ENCODE measurements around the gene ARHGEF28. TPM values are rescaled to one million over a fixed set of nuclear protein-coding genes. Genes with fewer than 3 reads are reported as not detected.

The ARHGEF28 gene
- total and polyA plus RNA-seq, 9 of the 15 experiments (the other 6 are each of a cell fraction or from before 2014, with no cell fraction given), result 0.27 TPM; not detected in 8

DNA sequence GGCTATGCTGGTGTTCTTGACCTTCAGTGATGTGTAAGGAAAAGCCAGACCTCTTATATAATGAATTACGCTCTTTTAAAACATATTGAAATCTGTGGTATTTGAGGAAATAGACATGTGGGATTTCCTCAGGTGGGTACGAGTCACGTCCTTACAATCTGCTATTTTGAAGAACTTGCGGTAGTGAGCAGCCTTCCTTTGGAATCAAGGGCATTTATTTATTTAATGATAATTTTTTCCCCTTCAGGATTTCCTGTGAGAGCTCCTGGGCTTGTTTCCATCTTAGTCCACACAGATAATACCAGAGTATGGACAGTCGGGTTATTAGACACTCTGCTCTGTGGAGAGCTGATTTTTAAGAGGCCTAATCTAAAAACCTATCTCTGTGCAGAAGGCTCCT is 167.9 kb downstream of the ARHGEF28 start (continued):
- no peak for TF ChIP-seq POU5F1 (IDR thresholded peaks at IDR 0.05; ENCODE audit: borderline replicate concordance, low read depth, low read length, partially characterized antibody)
- TF ChIP-seq OTX1 (CRISPR knock-in tag; IDR thresholded peaks at IDR 0.05), result no peak
- TF ChIP-seq EP300 (IDR thresholded peaks at IDR 0.05; ENCODE audit: low read length), result no peak
- TF ChIP-seq, protein P1, sequence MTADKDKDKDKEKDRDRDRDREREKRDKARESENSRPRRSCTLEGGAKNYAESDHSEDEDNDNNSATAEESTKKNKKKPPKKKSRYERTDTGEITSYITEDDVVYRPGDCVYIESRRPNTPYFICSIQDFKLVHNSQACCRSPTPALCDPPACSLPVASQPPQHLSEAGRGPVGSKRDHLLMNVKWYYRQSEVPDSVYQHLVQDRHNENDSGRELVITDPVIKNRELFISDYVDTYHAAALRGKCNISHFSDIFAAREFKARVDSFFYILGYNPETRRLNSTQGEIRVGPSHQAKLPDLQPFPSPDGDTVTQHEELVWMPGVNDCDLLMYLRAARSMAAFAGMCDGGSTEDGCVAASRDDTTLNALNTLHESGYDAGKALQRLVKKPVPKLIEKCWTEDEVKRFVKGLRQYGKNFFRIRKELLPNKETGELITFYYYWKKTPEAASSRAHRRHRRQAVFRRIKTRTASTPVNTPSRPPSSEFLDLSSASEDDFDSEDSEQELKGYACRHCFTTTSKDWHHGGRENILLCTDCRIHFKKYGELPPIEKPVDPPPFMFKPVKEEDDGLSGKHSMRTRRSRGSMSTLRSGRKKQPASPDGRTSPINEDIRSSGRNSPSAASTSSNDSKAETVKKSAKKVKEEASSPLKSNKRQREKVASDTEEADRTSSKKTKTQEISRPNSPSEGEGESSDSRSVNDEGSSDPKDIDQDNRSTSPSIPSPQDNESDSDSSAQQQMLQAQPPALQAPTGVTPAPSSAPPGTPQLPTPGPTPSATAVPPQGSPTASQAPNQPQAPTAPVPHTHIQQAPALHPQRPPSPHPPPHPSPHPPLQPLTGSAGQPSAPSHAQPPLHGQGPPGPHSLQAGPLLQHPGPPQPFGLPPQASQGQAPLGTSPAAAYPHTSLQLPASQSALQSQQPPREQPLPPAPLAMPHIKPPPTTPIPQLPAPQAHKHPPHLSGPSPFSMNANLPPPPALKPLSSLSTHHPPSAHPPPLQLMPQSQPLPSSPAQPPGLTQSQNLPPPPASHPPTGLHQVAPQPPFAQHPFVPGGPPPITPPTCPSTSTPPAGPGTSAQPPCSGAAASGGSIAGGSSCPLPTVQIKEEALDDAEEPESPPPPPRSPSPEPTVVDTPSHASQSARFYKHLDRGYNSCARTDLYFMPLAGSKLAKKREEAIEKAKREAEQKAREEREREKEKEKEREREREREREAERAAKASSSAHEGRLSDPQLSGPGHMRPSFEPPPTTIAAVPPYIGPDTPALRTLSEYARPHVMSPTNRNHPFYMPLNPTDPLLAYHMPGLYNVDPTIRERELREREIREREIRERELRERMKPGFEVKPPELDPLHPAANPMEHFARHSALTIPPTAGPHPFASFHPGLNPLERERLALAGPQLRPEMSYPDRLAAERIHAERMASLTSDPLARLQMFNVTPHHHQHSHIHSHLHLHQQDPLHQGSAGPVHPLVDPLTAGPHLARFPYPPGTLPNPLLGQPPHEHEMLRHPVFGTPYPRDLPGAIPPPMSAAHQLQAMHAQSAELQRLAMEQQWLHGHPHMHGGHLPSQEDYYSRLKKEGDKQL (CRISPR knock-in tag; IDR thresholded peaks at IDR 0.05; ENCODE audit: borderline replicate concordance), result no peak
- TF ChIP-seq ZNF696 (CRISPR knock-in tag; conservative IDR thresholded peaks at IDR 0.05), result no peak
- no peak for TF ChIP-seq MYBL2 (IDR thresholded peaks at IDR 0.05; ENCODE audit: low read depth)
- TF ChIP-seq MYBL2 (CRISPR knock-in tag; IDR thresholded peaks at IDR 0.05; ENCODE audit: borderline replicate concordance), result no peak
